Lower leg skin (tissue), 4 donors: ENCODE data around the gene TBCEL. TPM values are rescaled to one million over a fixed set of nuclear protein-coding genes. Genes with fewer than 3 reads are reported as not detected.

Experiments used
- DNase-seq, 2 donors: peaks; one replicate each; pipeline ENCODE4 v3.0.0-alpha.2; 2019; ENCODE audit warnings: low spot score in 2 of 2
- H3K4me3 ChIP-seq: fragments of 200-600 bp; sonication (generic); 2 replicates; pipeline ENCODE4 v1.5.1; 2017; ENCODE audit warnings: mild to moderate bottlenecking, low read depth; ENCODE audit not compliant: poor library complexity, severe bottlenecking
- POLR2A ChIP-seq, 2 donors: fragments of 450-650 bp; IDR thresholded peaks; one replicate each; pipeline ENCODE4 v1.6.1; 2016 to 2017; ENCODE audit warnings: antibody characterized with exemption in 2 of 2, mild to moderate bottlenecking in 1 of 2, moderate library complexity in 1 of 2
- WGBS, 2 donors: methylation state at CpG; one replicate each; pipeline ENCODE4 v1.1.5; 2018; 5-methylcytosine and 5-hydroxymethylcytosine counted together
- intact Hi-C: fragments of 100-400 bp; cut with DNase I; formaldehyde crosslinking; loops from one replicate; pipeline ENCODE4 v1.15.0; 2023; ENCODE audit warnings: low total_unique reads
- total RNA-seq, 4 donors: library from RNA; depleted of rRNA; stranded (reverse); fragments of >200 nt; gene quantifications; one replicate each; pipeline ENCODE4 v1.1.0, GENCODE V29; 2016
- TF ChIP-seq, protein P1 (sequence below), 3 donors: fragments of 450-650 bp; IDR thresholded peaks; one replicate each; pipeline ENCODE4 v1.5.1; 2016; ENCODE audit warnings: antibody characterized with exemption in 3 of 3, mild to moderate bottlenecking in 3 of 3, moderate library complexity in 2 of 3

TBCEL gene
- total RNA-seq, 4 donors from 2014 or later: 6.4 to 11.2 (median 10.8) TPM

DNA sequence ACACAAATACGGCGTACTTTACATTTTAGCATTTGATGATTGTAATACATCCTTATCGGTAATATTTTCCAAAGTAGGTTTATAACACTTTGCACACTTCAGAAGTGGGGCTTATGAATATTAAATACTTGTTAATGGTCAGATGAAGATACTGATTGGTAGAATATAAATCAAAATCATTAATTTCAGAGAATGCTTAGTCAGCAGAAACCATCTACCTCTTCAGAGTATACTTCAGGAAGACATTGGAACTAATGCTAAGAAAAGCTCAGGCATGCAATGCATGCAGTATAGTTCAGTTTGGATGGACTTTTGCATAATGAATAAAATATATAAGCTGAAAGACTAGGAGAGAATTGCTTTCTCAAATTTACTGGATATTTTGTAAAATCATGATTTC, 57.4 kb downstream of the TBCEL start:
- DNase-seq: no peak
- intact Hi-C loops: no loop called here
- WGBS, 2 donors: 98 to 99% methylated on average over 3 of the region's 3 CpGs
- H3K4me3 ChIP-seq: no peak overlapping the region
- no peak for TF ChIP-seq POLR2A (IDR thresholded peaks at IDR 0.05)
- TF ChIP-seq, protein P1, sequence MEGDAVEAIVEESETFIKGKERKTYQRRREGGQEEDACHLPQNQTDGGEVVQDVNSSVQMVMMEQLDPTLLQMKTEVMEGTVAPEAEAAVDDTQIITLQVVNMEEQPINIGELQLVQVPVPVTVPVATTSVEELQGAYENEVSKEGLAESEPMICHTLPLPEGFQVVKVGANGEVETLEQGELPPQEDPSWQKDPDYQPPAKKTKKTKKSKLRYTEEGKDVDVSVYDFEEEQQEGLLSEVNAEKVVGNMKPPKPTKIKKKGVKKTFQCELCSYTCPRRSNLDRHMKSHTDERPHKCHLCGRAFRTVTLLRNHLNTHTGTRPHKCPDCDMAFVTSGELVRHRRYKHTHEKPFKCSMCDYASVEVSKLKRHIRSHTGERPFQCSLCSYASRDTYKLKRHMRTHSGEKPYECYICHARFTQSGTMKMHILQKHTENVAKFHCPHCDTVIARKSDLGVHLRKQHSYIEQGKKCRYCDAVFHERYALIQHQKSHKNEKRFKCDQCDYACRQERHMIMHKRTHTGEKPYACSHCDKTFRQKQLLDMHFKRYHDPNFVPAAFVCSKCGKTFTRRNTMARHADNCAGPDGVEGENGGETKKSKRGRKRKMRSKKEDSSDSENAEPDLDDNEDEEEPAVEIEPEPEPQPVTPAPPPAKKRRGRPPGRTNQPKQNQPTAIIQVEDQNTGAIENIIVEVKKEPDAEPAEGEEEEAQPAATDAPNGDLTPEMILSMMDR (IDR thresholded peaks at IDR 0.05): no peak

DNA sequence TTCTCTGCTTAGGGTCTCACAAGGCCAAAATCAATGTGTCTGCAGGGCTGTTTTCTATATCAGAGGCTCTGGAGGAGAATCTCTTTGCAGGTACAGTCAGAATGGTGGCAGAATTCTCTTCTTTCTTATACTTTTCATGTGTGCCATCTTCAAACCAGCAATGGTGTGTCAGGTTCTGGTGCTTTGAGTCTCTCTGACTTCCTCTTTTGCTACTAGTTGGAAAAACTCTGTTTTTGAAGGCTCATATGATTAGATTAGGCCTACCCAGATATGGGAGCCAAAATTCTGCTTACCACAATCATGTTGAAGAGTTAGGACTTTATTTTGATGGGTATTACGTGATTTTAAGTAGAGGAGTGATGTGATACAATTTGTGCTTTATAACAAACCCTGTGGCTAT, 58.3 kb downstream of the TBCEL start:
- no peak for TF ChIP-seq POLR2A (IDR thresholded peaks at IDR 0.05)
- TF ChIP-seq, protein P1 (IDR thresholded peaks at IDR 0.05): no peak
- DNase-seq: no peak
- 85 to 91% methylated on average over 1 of the region's 1 CpG for WGBS, 2 donors
- H3K4me3 ChIP-seq: no peak overlapping the region
- intact Hi-C loops: no loop called here

DNA sequence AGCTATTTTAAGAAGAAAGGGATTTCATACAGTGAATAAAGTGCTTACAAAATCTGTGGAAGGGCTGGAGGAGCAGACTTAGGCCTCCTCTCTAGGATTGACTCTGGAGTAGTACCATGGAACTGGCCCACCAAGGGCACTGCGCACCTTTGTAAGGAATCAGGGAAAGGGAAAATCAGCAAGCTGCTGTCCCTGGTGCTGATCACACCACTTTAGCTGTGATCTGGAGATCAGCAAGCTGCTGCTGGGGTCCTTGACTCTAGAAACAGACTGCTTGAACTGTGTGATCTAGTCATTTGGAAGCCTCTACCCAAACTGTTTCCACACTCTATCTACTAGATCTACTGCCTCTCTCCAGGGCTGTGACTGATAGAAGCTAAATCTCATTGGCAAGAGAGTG, 58.8 kb downstream of the TBCEL start:
- no peak overlapping the region for H3K4me3 ChIP-seq
- intact Hi-C loops: no loop called here
- TF ChIP-seq, protein P1 (IDR thresholded peaks at IDR 0.05): no peak
- TF ChIP-seq POLR2A (IDR thresholded peaks at IDR 0.05): no peak
- 94 to 100% methylated on average over 1 of the region's 1 CpG for WGBS, 2 donors
- DNase-seq: no peak

DNA sequence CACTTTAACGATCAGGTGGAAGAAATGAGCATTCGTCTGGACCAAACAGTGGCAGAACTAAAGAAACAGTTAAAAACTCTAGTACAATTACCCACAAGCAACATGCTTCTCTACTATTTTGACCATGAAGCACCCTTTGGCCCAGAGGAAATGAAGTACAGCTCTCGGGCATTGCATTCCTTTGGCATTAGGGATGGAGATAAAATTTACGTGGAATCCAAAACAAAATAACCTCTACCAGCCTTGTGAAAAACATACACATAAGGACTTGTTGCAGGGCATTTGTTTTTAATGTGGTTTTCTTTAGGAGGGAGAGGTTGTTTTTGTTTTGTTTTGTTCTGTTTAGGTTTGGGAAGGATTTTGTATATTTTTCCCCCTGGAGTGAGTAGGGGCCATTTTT, 63.0 kb downstream of the TBCEL start:
- WGBS, 2 donors: 82 to 96% methylated on average over 4 of the region's 4 CpGs

DNA sequence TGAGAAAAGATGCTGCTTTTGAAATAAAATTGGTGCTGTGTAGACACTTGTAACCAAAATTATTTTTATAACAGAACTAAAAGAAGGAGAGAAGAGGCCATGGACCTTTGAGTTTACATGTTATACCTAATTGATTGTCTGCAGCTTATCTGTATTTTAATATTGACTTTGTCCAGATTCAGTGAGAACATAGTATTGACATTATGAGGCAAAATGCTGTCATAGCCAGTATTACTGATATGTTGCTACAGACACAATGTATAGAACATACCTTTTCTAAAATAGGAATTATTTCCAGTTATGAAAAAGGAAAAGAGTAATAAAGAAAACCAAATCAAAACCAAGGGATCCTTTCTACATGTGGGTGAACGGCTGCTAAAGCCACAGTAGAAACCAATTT, 65.7 kb downstream of the TBCEL start:
- TF ChIP-seq, protein P1 (IDR thresholded peaks at IDR 0.05): no peak
- no peak for TF ChIP-seq POLR2A (IDR thresholded peaks at IDR 0.05)
- 93 to 95% methylated on average over 1 of the region's 1 CpG for WGBS, 2 donors

More for the DNA sequence above, 63.0 kb downstream of the TBCEL start:
- TF ChIP-seq POLR2A (IDR thresholded peaks at IDR 0.05): no peak
- TF ChIP-seq, protein P1 (IDR thresholded peaks at IDR 0.05): no peak
- no peak overlapping the region for H3K4me3 ChIP-seq
- no peak for DNase-seq
- intact Hi-C loops: no loop called here

DNA sequence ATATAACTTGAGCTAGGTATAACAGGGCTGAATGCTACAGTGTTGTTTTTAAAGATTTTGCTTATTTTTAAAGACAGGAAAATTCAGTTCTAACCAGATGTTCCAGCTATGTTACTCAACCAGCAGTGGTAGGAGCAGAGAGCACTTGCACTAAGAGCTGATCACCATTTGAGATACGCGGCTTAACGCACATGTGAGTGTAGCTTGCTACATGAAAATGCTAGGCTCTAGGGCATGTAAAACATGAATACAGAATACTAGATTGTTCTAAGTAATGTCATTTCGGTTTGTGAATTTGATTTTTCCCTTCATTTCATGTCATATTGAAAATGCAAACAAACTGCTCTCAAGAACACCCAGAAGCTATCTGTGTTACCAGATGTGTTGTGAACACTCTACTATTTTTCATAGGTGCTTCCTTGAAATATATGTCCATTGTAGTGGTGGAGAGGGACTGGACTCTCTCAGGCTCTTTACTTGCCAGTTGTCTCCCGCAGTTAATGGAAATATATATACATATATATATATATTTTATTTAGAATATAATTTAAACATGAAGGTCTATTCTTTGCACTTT, 66.3 kb downstream of the TBCEL start:
- no peak for DNase-seq
- WGBS, 2 donors: 93 to 99% methylated on average over 5 of the region's 5 CpGs
- TF ChIP-seq, protein P1 (IDR thresholded peaks at IDR 0.05): no peak
- TF ChIP-seq POLR2A (IDR thresholded peaks at IDR 0.05): no peak
- intact Hi-C loops: no loop called here
- H3K4me3 ChIP-seq: no peak overlapping the region

More for the DNA sequence above, 65.7 kb downstream of the TBCEL start:
- no peak for DNase-seq
- no peak overlapping the region for H3K4me3 ChIP-seq
- intact Hi-C loops: no loop called here
